Measurements from ENCODE around the gene PITX3.

DNA sequence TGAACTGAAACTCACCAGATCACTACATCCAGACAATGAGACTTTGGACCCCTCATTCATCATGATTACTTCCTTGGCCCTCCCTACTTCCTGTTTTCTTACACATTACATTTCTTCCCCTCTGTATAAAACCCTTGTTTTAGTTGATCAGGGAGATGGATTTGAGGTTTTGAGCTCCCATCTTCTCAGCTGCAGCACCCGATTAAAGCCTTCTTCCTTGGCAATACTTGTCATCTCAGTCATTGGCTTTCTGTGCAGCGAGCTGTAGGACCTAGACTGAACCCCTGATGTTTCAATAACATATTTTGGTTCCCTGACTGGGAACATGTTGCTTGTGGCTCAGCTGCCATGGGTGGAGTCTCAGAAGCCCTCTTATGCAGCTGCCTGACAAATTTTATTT, 56.0 kb downstream of the PITX3 start:
- TF ChIP-seq, protein P1, sequence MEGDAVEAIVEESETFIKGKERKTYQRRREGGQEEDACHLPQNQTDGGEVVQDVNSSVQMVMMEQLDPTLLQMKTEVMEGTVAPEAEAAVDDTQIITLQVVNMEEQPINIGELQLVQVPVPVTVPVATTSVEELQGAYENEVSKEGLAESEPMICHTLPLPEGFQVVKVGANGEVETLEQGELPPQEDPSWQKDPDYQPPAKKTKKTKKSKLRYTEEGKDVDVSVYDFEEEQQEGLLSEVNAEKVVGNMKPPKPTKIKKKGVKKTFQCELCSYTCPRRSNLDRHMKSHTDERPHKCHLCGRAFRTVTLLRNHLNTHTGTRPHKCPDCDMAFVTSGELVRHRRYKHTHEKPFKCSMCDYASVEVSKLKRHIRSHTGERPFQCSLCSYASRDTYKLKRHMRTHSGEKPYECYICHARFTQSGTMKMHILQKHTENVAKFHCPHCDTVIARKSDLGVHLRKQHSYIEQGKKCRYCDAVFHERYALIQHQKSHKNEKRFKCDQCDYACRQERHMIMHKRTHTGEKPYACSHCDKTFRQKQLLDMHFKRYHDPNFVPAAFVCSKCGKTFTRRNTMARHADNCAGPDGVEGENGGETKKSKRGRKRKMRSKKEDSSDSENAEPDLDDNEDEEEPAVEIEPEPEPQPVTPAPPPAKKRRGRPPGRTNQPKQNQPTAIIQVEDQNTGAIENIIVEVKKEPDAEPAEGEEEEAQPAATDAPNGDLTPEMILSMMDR (IDR thresholded peaks at IDR 0.05; ENCODE audit: extremely low read depth in 1 of 2, insufficient read depth in 1 of 2, low read depth in 1 of 2, low read length in 2 of 2) = no peak
- TF ChIP-seq EZH2 (IDR thresholded peaks at IDR 0.05; ENCODE audit: borderline replicate concordance, low read depth, low read length, severe bottlenecking) (no peak), POLR2A (IDR thresholded peaks at IDR 0.05; ENCODE audit: low read depth, low read length) (no peak), JUN (IDR thresholded peaks at IDR 0.05; ENCODE audit: borderline replicate concordance, insufficient read depth, insufficient read length, low read depth) (no peak), POLR2AphosphoS5 (IDR thresholded peaks at IDR 0.05; ENCODE audit: insufficient read depth, low read depth, low read length) (no peak), GATA2 (IDR thresholded peaks at IDR 0.05; ENCODE audit: insufficient read depth, insufficient read length, low read depth, low read length) (no peak), FOS (IDR thresholded peaks at IDR 0.05; ENCODE audit: borderline replicate concordance, insufficient read depth, low read length) (no peak), MYC (IDR thresholded peaks at IDR 0.05; ENCODE audit: low read depth, low read length) (no peak)
- TF ChIP-seq, protein P2, sequence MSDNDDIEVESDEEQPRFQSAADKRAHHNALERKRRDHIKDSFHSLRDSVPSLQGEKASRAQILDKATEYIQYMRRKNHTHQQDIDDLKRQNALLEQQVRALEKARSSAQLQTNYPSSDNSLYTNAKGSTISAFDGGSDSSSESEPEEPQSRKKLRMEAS (IDR thresholded peaks at IDR 0.05; ENCODE audit: insufficient read depth, insufficient read length) = no peak
